Kidney (tissue), 14 donors: Measurements from ENCODE around the gene SBNO2. TPM values are rescaled to one million over a fixed set of nuclear protein-coding genes. Genes with fewer than 3 reads are reported as not detected.

Experiments
- DNase-seq, 5 donors: peaks; one replicate each; pipeline ENCODE4 v3.0.0-alpha.2; 2013 to 2020
- FAIRE-seq: peaks from 2 replicates; lab custom pipeline; 2012; peaks lifted over from hg19 to GRCh38; lab: Jason Lieb, UNC
- H3K27ac ChIP-seq, 2 donors: one replicate each; pipeline ENCODE4 v1.7.0; 2013; ENCODE audit warnings: low read depth in 2 of 2, low read length in 2 of 2, inconsistent platforms in 1 of 2
- H3K27me3 ChIP-seq: one replicate; pipeline ENCODE4 v1.7.1; 2013; ENCODE audit warnings: low read length, inconsistent platforms; ENCODE audit not compliant: control insufficient read depth, insufficient read depth
- H3K36me3 ChIP-seq, 3 donors: one replicate each; pipeline versions ENCODE4 v1.7.0 to v1.7.1; 2013; ENCODE audit warnings: low read length in 3 of 3, control low read depth in 1 of 3, inconsistent platforms in 1 of 3; ENCODE audit not compliant: insufficient read depth in 3 of 3, control insufficient read depth in 2 of 3
- H3K4me1 ChIP-seq, 3 donors: one replicate each; pipeline versions ENCODE4 v1.7.0 to v1.7.1; 2013; ENCODE audit warnings: low read length in 3 of 3, inconsistent platforms in 1 of 3, low read depth in 1 of 3; ENCODE audit not compliant: control insufficient read depth in 2 of 3, insufficient read depth in 2 of 3
- H3K4me3 ChIP-seq, 3 donors: one replicate each; pipeline versions ENCODE4 v1.7.0 to v1.8.1; 2013; ENCODE audit warnings: low read length in 3 of 3, control low read depth in 1 of 3, inconsistent platforms in 1 of 3
- H3K9ac ChIP-seq, 3 donors: one replicate each; pipeline versions ENCODE4 v1.7.0 to v1.7.1; 2013; ENCODE audit warnings: low read length in 3 of 3, control low read depth in 1 of 3, inconsistent platforms in 1 of 3
- H3K9me3 ChIP-seq, 3 donors: one replicate each; pipeline versions ENCODE4 v1.7.0 to v1.7.1; 2013; ENCODE audit warnings: low read length in 3 of 3, control low read depth in 1 of 3, inconsistent platforms in 1 of 3; ENCODE audit not compliant: control insufficient read depth in 2 of 3, insufficient read depth in 1 of 3
- CTCF ChIP-seq: IDR thresholded peaks from 3 replicates; pipeline ENCODE4 v1.5.1; 2012; ENCODE audit warnings: mild to moderate bottlenecking, moderate library complexity, borderline replicate concordance; ENCODE audit not compliant: insufficient read depth; ENCODE audit errors: extremely low read depth
- intact Hi-C: fragments of 100-400 bp; cut with DNase I; formaldehyde crosslinking; loops from one replicate; pipeline ENCODE4 v1.11.1; 2022
- polyA plus RNA-seq: library from polyadenylated mRNA; stranded (reverse); fragments of 350-450 nt; fragmentation: Illumina TruSeq; extraction: RNeasy Lipid Tissue Mini Kit (QIAGEN cat#74804); gene quantifications from one replicate; pipeline ENCODE4 v1.2.3, GENCODE V29; 2014; ENCODE audit warnings: low read depth, low replicate concordance; ENCODE audit not compliant: insufficient read depth
- total RNA-seq: library from RNA; stranded (reverse); fragmentation: NEBNext Ultra II Directional; extraction: Animal tissue kit (Norgen Biotek cat#: 25700); gene quantifications from one replicate; pipeline ENCODE4 v1.2.1, GENCODE V29; 2021
- donor health status: control.
- donor health status: control.
- donor health status: control.
- donor health status: control.
- donor health status: control.
- donor health status: DM: yes; HTN: yes; CAD: no.
- donor health status: Normal renal cell carcinoma (clear cell type).

Gene SBNO2
- total and polyA plus RNA-seq, 2 donors from 2014 or later, result 12.2 to 156 TPM

- DNase-seq (peak in 3 of 5 donors; percentile 35 to 74 (median 70)), FAIRE-seq (no peak)
- peak overlapping the region in 1 of 3 donors; percentile 13 for H3K4me3 ChIP-seq
- H3K36me3 ChIP-seq, result peaks cover 0 to 3% (median 0%) of the 10 kb centered on the region in 3 donors
- H3K27me3 ChIP-seq, result no peaks in the 10 kb centered on the region
- H3K27ac ChIP-seq, result peak overlapping the region; percentile 69 to 87
- peaks cover 0 to 2% (median 0%) of the 10 kb centered on the region in 3 donors for H3K9me3 ChIP-seq
- H3K4me1 ChIP-seq, result peaks cover 7 to 47% (median 32%) of the 10 kb centered on the region in 3 donors
- peak overlapping the region in 1 of 3 donors; percentile 7 for H3K9ac ChIP-seq
- no peak for TF ChIP-seq CTCF
- intact Hi-C loops, result no loop called here
Observed at GRCh38 chr19:1169921-1170885, 3.9 kb downstream of the SBNO2 start.

GRCh38 chr19:1169411-1169791 lies 4.7 kb downstream of the SBNO2 start:
- intact Hi-C loops, result no loop called here
- Histone ChIP-seq H3K9me3 (peaks cover 0 to 2% (median 0%) of the 10 kb centered on the region in 3 donors), H3K27ac (peak overlapping the region; percentile 74 to 87), H3K36me3 (peaks cover 0 to 3% (median 0%) of the 10 kb centered on the region in 3 donors), H3K4me1 (peaks cover 7 to 55% (median 34%) of the 10 kb centered on the region in 3 donors), H3K4me3 (peak overlapping the region in 1 of 3 donors; percentile 39), H3K9ac (peak overlapping the region in 1 of 3 donors; percentile 55), H3K27me3 (no peaks in the 10 kb centered on the region)
- DNase-seq (peak in 1 of 5 donors; percentile 59), FAIRE-seq (no peak)
- no peak for TF ChIP-seq CTCF

GRCh38 chr19:1168572-1169410 lies 5.3 kb downstream of the SBNO2 start:
- Histone ChIP-seq H3K27ac (peak overlapping the region; percentile 74 to 87), H3K36me3 (peaks cover 0 to 3% (median 0%) of the 10 kb centered on the region in 3 donors), H3K9me3 (peaks cover 0 to 2% (median 0%) of the 10 kb centered on the region in 3 donors), H3K4me3 (peak overlapping the region in 1 of 3 donors; percentile 39), H3K4me1 (peaks cover 7 to 58% (median 34%) of the 10 kb centered on the region in 3 donors), H3K27me3 (no peaks in the 10 kb centered on the region), H3K9ac (peak overlapping the region in 1 of 3 donors; percentile 55)
- intact Hi-C loops, result no loop called here
- no peak for TF ChIP-seq CTCF
- FAIRE-seq, result no peak
- peak; percentile 55 to 85 (median 73) for DNase-seq
